Umbilical cord (tissue), 2 donors: ENCODE results near the gene ANAPC16. TPM values are rescaled to one million over a fixed set of nuclear protein-coding genes. Genes with fewer than 3 reads are reported as not detected.
"Not testable (repeated sequence)": the region's sequence is repeated elsewhere in the genome, so short reads cannot be mapped to it uniquely, and the experiment has no call there.

ENCODE experiments used
- DNase-seq: peaks from one replicate; pipeline ENCODE4 v3.0.0-alpha.2; 2015; ENCODE audit warnings: low spot score
- total RNA-seq: library from RNA; depleted of rRNA; stranded (reverse); fragments of >200 nt; gene quantifications from one replicate; pipeline ENCODE4 v1.2.3, GENCODE V29; 2014; ENCODE audit warnings: low replicate concordance; ENCODE audit not compliant: insufficient read depth

The ANAPC16 gene
- total RNA-seq, 1 donor from 2014 or later, result 72.0 TPM

- no peak for DNase-seq
Observed at GRCh38 chr10:72277996-72278667, 62.3 kb downstream of the ANAPC16 start.

- DNase-seq, result no peak
Observed at GRCh38 chr10:72278668-72279393, 63.0 kb downstream of the ANAPC16 start.

- not testable (repeated sequence) for DNase-seq
Observed at GRCh38 chr10:72279587-72279986, 63.8 kb downstream of the ANAPC16 start.

GRCh38 chr10:72283131-72283530 lies 67.3 kb downstream of the ANAPC16 start:
- DNase-seq, result no peak

Other genes with a start within 250 kb of the ANAPC16 start
- gene SPOCK2, start 127.5 kb upstream of the ANAPC16 start, total RNA-seq, result 0.24 TPM
- 39.0 TPM for gene ASCC1, start 264 bp downstream of the ANAPC16 start, total RNA-seq
- 192 TPM for gene DDIT4, start 57.9 kb downstream of the ANAPC16 start, total RNA-seq
- 23.1 TPM for gene DNAJB12, start 138.9 kb downstream of the ANAPC16 start, total RNA-seq